K562 (cell line): ENCODE results near the gene ZNF32. TPM values are rescaled to one million over a fixed set of nuclear protein-coding genes. Genes with fewer than 3 reads are reported as not detected.

ENCODE experiments used
- CTCF ChIP-seq, 3 experiments: IDR thresholded peaks in 2 of 3; conservative IDR thresholded peaks in 1 of 3; 2 replicates each; pipeline ENCODE4 v1.5.1; 2011 to 2012; ENCODE audit warnings: low read length in 3 of 3, mild to moderate bottlenecking in 3 of 3, control low read depth in 2 of 3, improper control_type of control experiment in 1 of 3, inconsistent platforms in 1 of 3, low read depth in 1 of 3, mixed read lengths in 1 of 3, moderate library complexity in 1 of 3; ENCODE audit not compliant: insufficient read depth in 2 of 3
- E2F6 ChIP-seq, 2 experiments: IDR thresholded peaks; 2 replicates each; pipeline ENCODE4 v1.6.1; 2011; ENCODE audit warnings: borderline replicate concordance in 1 of 2, control low read depth in 1 of 2, low read depth in 1 of 2, low read length in 1 of 2, mild to moderate bottlenecking in 1 of 2, mixed read lengths in 1 of 2, moderate library complexity in 1 of 2; ENCODE audit not compliant: insufficient read depth in 1 of 2, insufficient read length in 1 of 2, poor library complexity in 1 of 2, severe bottlenecking in 1 of 2; ENCODE audit errors: extremely low read depth in 1 of 2
- E2F8 ChIP-seq: fragments of 450-650 bp; IDR thresholded peaks from 2 replicates; pipeline ENCODE4 v1.7.1; 2018; ENCODE audit warnings: mild to moderate bottlenecking, low read depth; ENCODE audit not compliant: partially characterized antibody
- HNRNPH1 ChIP-seq: fragments of 200-400 bp; formaldehyde crosslinking; optimal IDR thresholded peaks from 2 replicates; pipeline ENCODE3; 2017; ENCODE audit warnings: low read depth, mild to moderate bottlenecking, low read length, moderate library complexity
- LEF1 ChIP-seq: fragments of 450-650 bp; IDR thresholded peaks from 2 replicates; pipeline ENCODE4 v1.6.1; 2016; ENCODE audit warnings: mild to moderate bottlenecking
- NBN ChIP-seq: fragments of 450-650 bp; IDR thresholded peaks from 2 replicates; pipeline ENCODE4 v1.6.1; 2016; ENCODE audit warnings: low read depth, mild to moderate bottlenecking
- NCOA6 ChIP-seq: fragments of 450-650 bp; IDR thresholded peaks from 2 replicates; pipeline ENCODE4 v1.6.1; 2017; ENCODE audit warnings: mild to moderate bottlenecking
- SNAPC5 ChIP-seq: fragments of 250-450 bp; sonication (Bioruptor Pico); IDR thresholded peaks from 2 replicates; pipeline ENCODE4 v1.8.0; 2021; ENCODE audit warnings: moderate library complexity, mild to moderate bottlenecking, inconsistent platforms
- TSC22D4 ChIP-seq: fragments of 450-650 bp; IDR thresholded peaks from 2 replicates; pipeline ENCODE4 v1.6.1; 2016; ENCODE audit warnings: missing genetic modification characterization, missing biosample characterization, control low read depth
- U2AF2 ChIP-seq: fragments of 200-400 bp; formaldehyde crosslinking; optimal IDR thresholded peaks from 2 replicates; pipeline ENCODE3; 2017; ENCODE audit warnings: low read depth, mild to moderate bottlenecking, low read length
- ZBTB17 ChIP-seq: fragments of 450-650 bp; formaldehyde crosslinking; IDR thresholded peaks from 2 replicates; pipeline ENCODE4 v1.4.0; 2020; ENCODE audit warnings: mild to moderate bottlenecking
- ZBTB5 ChIP-seq: fragments of 450-650 bp; IDR thresholded peaks from 2 replicates; pipeline ENCODE4 v1.6.1; 2017; ENCODE audit warnings: antibody characterized with exemption
- polyA plus RNA-seq, 8 experiments: library from polyadenylated mRNA; depleted of rRNA in 4 of 8; stranded (reverse) in 5 of 8; unstranded in 3 of 8; fragments of >200 nt; fragmentation: Nextera tagmentation in 2 of 8; fragmentation: Illumina TruSeq in 1 of 8; extraction: Ambion mirVana in 2 of 8; extraction: Trizol in 1 of 8; gene quantifications; 2 replicates each; pipeline versions ENCODE4 v1.2.1 to v1.2.3, GENCODE V29; 2011 to 2014; ENCODE audit warnings: inconsistent platforms in 1 of 8, missing spikeins in 1 of 8
- total RNA-seq, 7 experiments: library from RNA; depleted of rRNA in 6 of 7; stranded (reverse); fragments of >200 nt in 6 of 7; fragmentation: Illumina TruSeq in 2 of 7; extraction: Trizol in 2 of 7; gene quantifications; 2 replicates each; pipeline versions ENCODE4 v1.2.1 to v1.2.3, GENCODE V29; 2011 to 2021; ENCODE audit warnings: low replicate concordance in 1 of 7

Gene ZNF32
- total and polyA plus RNA-seq, 9 of the 15 experiments (the other 6 are each of a cell fraction or from before 2014, with no cell fraction given): 17.3 to 57.0 (median 26.3) TPM

GRCh38 chr10:43627942-43628341, 20.7 kb downstream of the ZNF32 start (continued):
- TF ChIP-seq ZBTB17 (CRISPR knock-in tag): no peak
- TF ChIP-seq NCOA6: no peak
- no peak for TF ChIP-seq U2AF2
- TF ChIP-seq LEF1: no peak
- no peak for TF ChIP-seq SNAPC5 (CRISPR knock-in tag)
- TF ChIP-seq TSC22D4: no peak
- TF ChIP-seq E2F6 (IDR thresholded peaks at IDR 0.05; ENCODE audit: borderline replicate concordance in 1 of 2, extremely low read depth in 1 of 2, insufficient read depth in 1 of 2, insufficient read length in 1 of 2, low read depth in 1 of 2, low read length in 1 of 2, poor library complexity in 1 of 2, severe bottlenecking in 1 of 2): no peak
- no peak for TF ChIP-seq ZBTB5
- no peak for TF ChIP-seq NBN
- TF ChIP-seq CTCF (IDR thresholded peaks at IDR 0.05 in 2 of 3, conservative IDR thresholded peaks at IDR 0.05 in 1 of 3; ENCODE audit: insufficient read depth in 2 of 3, low read depth in 1 of 3, low read length in 3 of 3): no peak
- no peak for TF ChIP-seq E2F8
- TF ChIP-seq HNRNPH1: no peak
